Ovary (tissue), 9 donors: ENCODE results near the gene TET1. TPM values are rescaled to one million over a fixed set of nuclear protein-coding genes. Genes with fewer than 3 reads are reported as not detected.

Source experiments
- DNase-seq, 5 donors: peaks; one replicate each; pipeline ENCODE4 v3.0.0-alpha.2; 2019 to 2020
- H3K27ac ChIP-seq, 2 donors: fragments of 200-600 bp; one replicate each; pipeline versions ENCODE4 v1.5.1 to v1.8.0; 2019 to 2022
- H3K27me3 ChIP-seq: fragments of 200-600 bp; one replicate; pipeline ENCODE4 v1.8.0; 2022
- H3K36me3 ChIP-seq: fragments of 200-600 bp; sonication (generic); one replicate; pipeline ENCODE4 v1.5.1; 2019
- H3K4me1 ChIP-seq: one replicate; pipeline ENCODE4 v1.8.1; 2013; ENCODE audit warnings: mild to moderate bottlenecking, moderate library complexity; ENCODE audit not compliant: insufficient read depth
- H3K4me3 ChIP-seq: fragments of 200-600 bp; sonication (generic); one replicate; pipeline ENCODE4 v1.5.1; 2017
- H3K9me3 ChIP-seq, 2 donors: fragments of 200-600 bp in 1 of 2; sonication (generic) in 1 of 2; one replicate each; pipeline versions ENCODE4 v1.5.1 to v1.8.1; 2013 to 2019; ENCODE audit warnings: mild to moderate bottlenecking in 1 of 2, moderate library complexity in 1 of 2
- EP300 ChIP-seq: sonication (generic); formaldehyde crosslinking; IDR thresholded peaks from one replicate; pipeline ENCODE4 v1.6.1; 2017; ENCODE audit warnings: antibody characterized with exemption
- POLR2A ChIP-seq: fragments of 450-650 bp; IDR thresholded peaks from one replicate; pipeline ENCODE4 v1.6.1; 2017; ENCODE audit warnings: antibody characterized with exemption, mild to moderate bottlenecking, moderate library complexity
- WGBS, 3 donors: extraction: QIAGEN DNeasy Blood & Tissue Kit in 1 of 3; methylation state at CpG; one replicate each; pipeline versions ENCODE4 v1.1.5 to v1.1.7; 2013 to 2017; 5-methylcytosine and 5-hydroxymethylcytosine counted together
- intact Hi-C, 4 donors: fragments of 100-400 bp; cut with DNase I; formaldehyde crosslinking; loops; one replicate each; pipeline versions ENCODE4 v1.11.0 to v1.15.1; 2022 to 2023
- polyA plus RNA-seq, 2 donors: library from polyadenylated mRNA; stranded (reverse); fragments of 200-250 nt in 1 of 2; fragments of 350-450 nt in 1 of 2; fragmentation: Illumina TruSeq in 1 of 2; extraction: RNeasy Lipid Tissue Mini Kit (QIAGEN cat#74804) in 1 of 2; gene quantifications; one replicate each; pipeline ENCODE4 v1.2.3, GENCODE V29; 2013 to 2014
- total RNA-seq, 7 donors: library from RNA; depleted of rRNA in 2 of 7; stranded (reverse); fragments of >200 nt in 2 of 7; fragmentation: NEBNext Ultra II Directional in 3 of 7; extraction: Animal tissue kit (Norgen Biotek cat#: 25700) in 3 of 7; gene quantifications; one replicate each; pipeline versions ENCODE4 v1.1.0 to v1.2.4, GENCODE V29; 2016 to 2023
- TF ChIP-seq, protein P1 (sequence below), 3 donors: fragments of 450-650 bp in 2 of 3; fragments of 200-600 bp in 1 of 3; IDR thresholded peaks; one replicate each; pipeline versions ENCODE4 v1.5.1 to v1.8.0; 2016 to 2022; ENCODE audit warnings: antibody characterized with exemption in 3 of 3, mild to moderate bottlenecking in 1 of 3
- donor health status: DM: no; HTN: no; CAD: no; lungs with moderate emphysema.
- donor health status: DM: no; HTN: no; CAD: no.
- donor health status: Bipolar disorder and iron deficiency.
- donor health status: DM: yes; HTN: yes; CAD: no.
- donor health status: DM: no; HTN: no; CAD: no.
- donor health status: DM: yes; HTN: yes; CAD: no.

The TET1 gene
- total and polyA plus RNA-seq, 9 donors, result 0.69 to 7.0 (median 5.3) TPM

DNA sequence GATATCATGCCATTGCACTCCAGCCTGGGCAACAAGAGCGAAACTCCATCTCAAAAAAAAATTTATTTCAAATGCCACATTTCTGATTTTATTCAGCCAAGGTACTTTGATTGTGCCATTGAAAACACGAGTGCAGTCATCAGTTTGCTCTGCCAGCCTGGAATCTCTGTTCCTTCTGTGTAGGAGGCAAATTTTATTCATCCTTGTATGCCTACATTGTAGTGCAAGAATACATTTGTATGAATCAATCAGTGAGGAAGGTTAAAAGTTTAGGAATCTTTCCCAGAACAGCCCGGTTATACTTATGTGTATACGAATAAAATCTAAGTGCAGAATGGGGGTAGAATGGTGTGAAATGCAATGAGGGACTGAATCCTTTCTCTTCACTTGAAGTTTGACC, 886 bp upstream of the TET1 start:
- 50 to 58% (median 55%) methylated on average over 4 of the region's 4 CpGs for WGBS, 3 donors
- Histone ChIP-seq H3K36me3 (no peaks in the 10 kb centered on the region), H3K4me3 (no peak overlapping the region), H3K27ac (no peak overlapping the region), H3K9me3 (no peaks in the 10 kb centered on the region), H3K4me1 (no peaks in the 10 kb centered on the region), H3K27me3 (no peaks in the 10 kb centered on the region)
- intact Hi-C loops, result loop anchor here in 2 of 4 donors (10.0 kb wide), 1 partner anchor 336 kb away; no protein-coding TSS in a partner anchor
- no peak for DNase-seq
- TF ChIP-seq, protein P1, sequence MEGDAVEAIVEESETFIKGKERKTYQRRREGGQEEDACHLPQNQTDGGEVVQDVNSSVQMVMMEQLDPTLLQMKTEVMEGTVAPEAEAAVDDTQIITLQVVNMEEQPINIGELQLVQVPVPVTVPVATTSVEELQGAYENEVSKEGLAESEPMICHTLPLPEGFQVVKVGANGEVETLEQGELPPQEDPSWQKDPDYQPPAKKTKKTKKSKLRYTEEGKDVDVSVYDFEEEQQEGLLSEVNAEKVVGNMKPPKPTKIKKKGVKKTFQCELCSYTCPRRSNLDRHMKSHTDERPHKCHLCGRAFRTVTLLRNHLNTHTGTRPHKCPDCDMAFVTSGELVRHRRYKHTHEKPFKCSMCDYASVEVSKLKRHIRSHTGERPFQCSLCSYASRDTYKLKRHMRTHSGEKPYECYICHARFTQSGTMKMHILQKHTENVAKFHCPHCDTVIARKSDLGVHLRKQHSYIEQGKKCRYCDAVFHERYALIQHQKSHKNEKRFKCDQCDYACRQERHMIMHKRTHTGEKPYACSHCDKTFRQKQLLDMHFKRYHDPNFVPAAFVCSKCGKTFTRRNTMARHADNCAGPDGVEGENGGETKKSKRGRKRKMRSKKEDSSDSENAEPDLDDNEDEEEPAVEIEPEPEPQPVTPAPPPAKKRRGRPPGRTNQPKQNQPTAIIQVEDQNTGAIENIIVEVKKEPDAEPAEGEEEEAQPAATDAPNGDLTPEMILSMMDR (IDR thresholded peaks at IDR 0.05), result no peak
- TF ChIP-seq EP300 (no peak), POLR2A (no peak)

DNA sequence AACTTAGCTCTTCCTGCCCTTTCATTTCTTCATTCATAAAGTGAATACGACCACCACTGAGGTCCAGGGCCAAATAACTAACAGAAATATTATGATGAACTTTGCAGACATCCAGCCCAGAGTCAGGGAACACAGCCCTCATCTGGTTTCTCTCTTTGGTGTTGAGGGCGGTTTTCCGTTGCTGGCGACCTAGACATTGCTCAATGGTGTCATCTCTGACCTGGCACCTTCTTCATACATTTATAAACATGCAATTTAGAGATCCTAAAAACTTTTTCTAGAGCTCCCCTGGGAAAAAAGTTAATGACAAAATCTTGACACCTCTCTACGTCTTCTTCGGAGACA, 324 bp upstream of the TET1 start:
- no peaks in the 10 kb centered on the region for H3K4me1 ChIP-seq
- TF ChIP-seq, protein P1 (IDR thresholded peaks at IDR 0.05), result no peak
- TF ChIP-seq POLR2A, result no peak
- no peaks in the 10 kb centered on the region for H3K36me3 ChIP-seq
- peak overlapping the region; percentile 67 for H3K4me3 ChIP-seq
- intact Hi-C loops, result loop anchor here in 2 of 4 donors (10.0 kb wide), 1 partner anchor 335 kb away; no protein-coding TSS in a partner anchor
- no peak overlapping the region for H3K27ac ChIP-seq
- DNase-seq, result no peak
- 5 to 12% (median 5%) methylated on average over 6 of the region's 6 CpGs for WGBS, 3 donors
- no peaks in the 10 kb centered on the region for H3K27me3 ChIP-seq
- no peaks in the 10 kb centered on the region for H3K9me3 ChIP-seq

DNA sequence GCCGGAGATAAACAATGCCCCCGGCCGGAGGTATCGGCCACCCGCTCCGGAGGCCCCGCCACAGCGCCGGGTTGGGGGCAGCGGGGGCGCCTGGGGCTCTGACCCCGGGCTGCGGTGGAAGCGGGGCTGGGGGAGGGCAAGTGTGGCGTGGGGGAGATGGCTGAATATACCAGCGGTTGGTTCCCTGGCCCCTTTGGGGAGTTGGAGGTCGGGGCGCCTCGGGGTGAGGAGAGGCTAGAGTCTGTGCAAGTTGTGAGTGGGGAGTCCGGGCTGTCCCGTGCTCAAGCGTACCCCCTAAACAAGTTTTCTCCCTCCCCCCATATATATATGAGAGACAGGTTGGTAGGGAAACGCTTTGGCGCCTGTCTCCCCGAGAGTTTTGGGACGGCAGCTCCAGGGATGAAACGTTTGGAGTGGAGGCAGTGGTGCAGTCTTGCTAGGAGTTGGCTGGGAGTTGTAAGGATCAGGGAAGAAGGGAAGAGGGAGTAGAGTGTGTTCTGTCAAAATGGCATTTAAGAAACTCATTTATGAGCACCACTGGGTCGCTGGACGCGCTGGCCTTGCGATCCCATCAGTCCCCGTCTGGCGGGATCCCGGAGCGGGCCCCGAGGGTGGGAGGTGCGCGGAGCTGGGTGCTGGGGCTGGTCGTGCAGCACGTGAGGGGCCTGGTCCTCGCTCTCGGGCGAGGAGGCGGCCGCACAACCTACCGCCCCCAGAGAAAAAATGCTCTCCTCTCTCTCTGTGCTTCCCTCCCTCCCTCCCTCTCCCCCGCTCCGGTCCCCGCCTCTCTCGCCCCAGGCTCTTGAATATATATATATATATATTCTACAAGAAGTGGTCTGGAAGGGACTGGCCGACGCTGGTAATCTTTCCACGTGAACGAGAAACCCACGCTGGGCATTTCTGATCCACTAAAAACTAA, 1.1 kb downstream of the TET1 start:
- peak; percentile 41 to 59 (median 52) for DNase-seq
- peak overlapping the region; percentile 67 for H3K4me3 ChIP-seq
- intact Hi-C loops, result no loop called here
- H3K27ac ChIP-seq, result peak overlapping the region in 1 of 2 donors; percentile 26
- TF ChIP-seq POLR2A, result no peak
- no peak for TF ChIP-seq EP300
- TF ChIP-seq, protein P1 (IDR thresholded peaks at IDR 0.05), result no peak
- no peaks in the 10 kb centered on the region for H3K27me3 ChIP-seq
- no peaks in the 10 kb centered on the region for H3K36me3 ChIP-seq
- no peaks in the 10 kb centered on the region for H3K9me3 ChIP-seq
- H3K4me1 ChIP-seq, result no peaks in the 10 kb centered on the region
- WGBS, 3 donors, result 1% methylated on average over 52 to 54 of the region's 55 CpGs

DNA sequence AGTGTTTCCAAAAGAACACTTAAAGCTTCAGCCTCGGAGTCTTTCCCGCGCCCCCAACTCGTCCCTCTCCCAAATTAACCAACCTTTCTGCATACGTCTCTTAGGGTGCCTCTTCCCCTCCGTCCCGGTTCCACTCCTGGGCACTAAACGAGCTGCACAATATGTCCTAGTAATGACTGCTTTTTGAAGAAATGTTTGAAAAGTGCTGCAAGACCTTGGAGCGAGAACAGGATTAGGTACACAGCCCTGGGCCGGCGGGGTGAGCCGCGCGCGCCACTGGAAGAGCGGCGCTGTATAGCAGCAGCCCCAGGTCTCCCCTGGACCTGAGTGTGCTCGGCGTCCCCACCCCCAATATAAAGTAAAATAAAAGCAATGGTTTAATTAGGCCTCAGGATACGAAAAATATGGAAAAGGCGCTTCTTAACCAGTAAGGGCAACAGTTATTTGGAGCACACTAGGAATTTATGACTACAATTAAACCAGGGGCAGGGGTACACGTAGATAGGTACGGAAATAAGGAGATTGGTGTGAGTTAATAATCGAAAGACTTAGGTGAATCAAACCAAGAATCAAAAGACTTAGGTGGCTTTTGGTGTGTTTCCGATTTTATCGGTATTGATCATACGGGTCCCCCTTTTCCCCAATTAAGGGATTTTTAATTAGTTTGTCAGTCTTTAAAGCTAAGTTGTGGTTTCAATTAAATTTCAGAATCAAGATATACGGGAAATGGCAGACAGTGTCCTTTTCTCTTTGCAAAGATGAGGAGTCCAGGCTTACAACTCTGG, 1.9 kb downstream of the TET1 start:
- H3K4me3 ChIP-seq, result peak overlapping the region; percentile 67
- DNase-seq, result peak in 4 of 5 donors; percentile 12 to 48 (median 35)
- H3K36me3 ChIP-seq, result no peaks in the 10 kb centered on the region
- H3K27me3 ChIP-seq, result no peaks in the 10 kb centered on the region
- H3K27ac ChIP-seq, result peak overlapping the region; percentile 24 to 26
- H3K4me1 ChIP-seq, result peaks cover 2% of the 10 kb centered on the region
- intact Hi-C loops, result no loop called here
- no peaks in the 10 kb centered on the region for H3K9me3 ChIP-seq
- 22 to 26% (median 22%) methylated on average over 28 of the region's 28 CpGs for WGBS, 3 donors
- TF ChIP-seq POLR2A (no peak), EP300 (no peak)
- TF ChIP-seq, protein P1 (IDR thresholded peaks at IDR 0.05), result no peak
